Measurements from ENCODE around the gene GRM5.
"Not testable (repeated sequence)": the region's sequence is repeated elsewhere in the genome, so short reads cannot be mapped to it uniquely, and the experiment has no call there.

Gene GRM5

GRCh38 chr11:88972210-88972609 is 93.6 kb downstream of the GRM5 start:
- no peak for DNase-seq

- DNase-seq: not testable (repeated sequence)
Observed at GRCh38 chr11:88961621-88962020, 104.2 kb downstream of the GRM5 start.

- not testable (repeated sequence) for DNase-seq
Observed at GRCh38 chr11:88959857-88960256, 105.9 kb downstream of the GRM5 start.

DNA sequence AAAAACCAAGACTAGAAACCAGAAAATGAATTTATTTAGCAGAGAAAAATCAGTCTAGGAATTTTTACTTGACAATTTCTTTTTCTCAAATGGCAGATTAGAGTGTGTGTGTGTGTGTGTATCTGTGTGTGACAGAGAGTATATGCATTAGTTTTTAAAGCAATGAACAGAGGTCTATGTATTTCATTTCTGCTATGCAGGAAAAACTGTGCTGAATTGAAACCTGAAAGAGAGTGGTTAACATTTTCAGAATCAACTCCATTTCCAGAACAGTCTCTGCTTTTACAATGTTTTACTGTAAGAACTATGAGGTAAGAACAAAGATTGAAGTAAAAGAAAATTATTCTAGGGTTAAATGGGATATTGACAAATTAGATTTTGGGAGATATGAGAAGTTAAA is 114.8 kb downstream of the GRM5 start:
- DNase-seq: no peak

DNA sequence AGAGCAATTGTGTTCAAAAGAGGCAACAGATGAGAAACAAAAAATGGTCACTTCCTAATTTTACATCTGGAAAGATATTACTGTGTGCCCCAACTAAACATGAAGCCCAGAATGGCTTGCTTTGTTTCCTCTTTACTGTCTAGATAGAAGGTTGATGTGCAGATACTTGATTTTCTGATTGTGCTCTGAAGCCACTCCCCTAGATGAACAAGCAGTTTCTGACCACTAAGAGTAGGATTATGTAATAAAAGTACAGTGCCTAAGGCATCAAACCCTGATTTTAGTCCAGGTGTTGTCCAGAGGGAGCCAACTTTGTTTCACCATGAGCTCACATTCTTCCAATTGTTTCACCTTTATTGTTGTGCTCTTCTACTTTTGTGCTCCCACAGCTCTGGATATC is 116.9 kb downstream of the GRM5 start:
- not testable (repeated sequence) for DNase-seq

DNA sequence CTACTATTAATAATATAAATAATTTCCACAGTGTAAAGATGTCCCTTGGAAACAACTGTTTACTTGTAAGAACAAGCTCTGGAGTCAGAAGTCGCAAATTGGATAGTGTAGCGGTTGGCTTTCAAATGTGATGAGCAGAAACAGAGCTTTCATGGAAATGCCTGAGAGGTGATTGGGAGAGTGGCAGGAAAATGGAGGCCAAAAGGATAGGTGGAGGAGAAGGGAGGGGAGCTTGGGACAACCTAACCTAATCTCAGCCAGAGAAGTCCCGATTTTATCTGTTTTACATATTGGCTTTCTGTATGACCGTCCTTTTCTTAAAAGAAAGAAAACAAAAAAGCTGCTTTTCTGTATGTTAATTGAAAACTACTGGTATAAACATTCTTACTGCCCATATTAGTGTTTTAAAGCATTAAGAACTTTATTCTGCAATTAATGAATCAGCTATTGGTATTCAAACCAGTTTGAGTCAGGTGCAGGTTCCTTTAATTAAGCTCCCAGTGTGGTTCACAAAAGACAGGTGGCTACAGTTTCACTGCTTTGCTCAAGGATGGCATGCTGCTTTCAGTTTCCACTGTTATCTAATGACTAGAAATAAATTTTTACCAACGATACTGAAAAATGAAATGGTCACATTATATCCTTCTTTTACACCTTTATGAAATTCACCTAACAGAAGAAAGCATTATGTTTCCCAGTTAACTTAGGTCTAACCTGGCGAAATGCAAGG is 117.8 kb downstream of the GRM5 start:
- not testable (repeated sequence) for DNase-seq

- DNase-seq: not testable (repeated sequence)
Observed at GRCh38 chr11:88929665-88930064, 136.1 kb downstream of the GRM5 start.

- DNase-seq: not testable (repeated sequence)
Observed at GRCh38 chr11:88917065-88917464, 148.7 kb downstream of the GRM5 start.

- DNase-seq: no peak
Observed at GRCh38 chr11:88909500-88909899, 156.3 kb downstream of the GRM5 start.

DNA sequence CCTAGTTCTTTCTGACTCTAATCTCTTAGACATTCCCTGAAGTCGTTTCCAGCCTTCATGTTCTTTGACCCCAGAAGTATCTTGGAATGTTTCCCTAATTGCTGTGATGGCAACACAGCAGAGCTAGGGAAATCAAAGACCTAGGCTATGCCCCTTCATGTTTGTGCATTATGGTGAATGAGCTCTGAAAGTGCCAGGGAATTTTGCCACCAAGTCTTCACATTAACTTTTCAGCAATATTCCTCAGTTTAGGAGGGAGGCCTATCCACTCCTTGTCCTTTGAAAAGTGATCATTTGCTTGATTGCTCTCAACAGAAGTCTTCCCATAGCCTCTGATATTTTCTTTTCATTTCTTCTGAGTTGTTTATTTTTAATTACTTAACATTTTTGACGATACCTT is 164.3 kb downstream of the GRM5 start:
- DNase-seq: not testable (repeated sequence)

DNA sequence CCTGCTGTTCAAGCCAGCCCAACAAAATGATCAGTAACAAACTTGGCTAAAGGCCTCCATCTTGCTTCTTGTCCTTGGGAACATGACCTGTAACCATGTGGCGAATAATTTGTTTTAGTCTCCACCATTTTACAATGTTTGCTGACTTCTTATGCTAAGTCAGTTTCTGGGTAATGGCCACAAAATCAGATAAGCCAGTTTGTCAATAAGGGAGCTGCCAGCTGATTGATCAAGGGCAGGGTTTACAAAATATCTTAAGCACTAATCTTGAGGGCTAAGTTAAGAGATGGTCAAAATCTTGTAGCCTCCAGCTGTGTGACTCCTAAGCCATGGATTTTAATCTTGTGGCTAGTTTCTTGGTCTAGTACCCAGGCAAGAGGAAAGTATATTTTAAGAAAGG is 176.9 kb downstream of the GRM5 start:
- not testable (repeated sequence) for DNase-seq

- DNase-seq: no peak
Observed at GRCh38 chr11:88886796-88887195, 179.0 kb downstream of the GRM5 start.

GRCh38 chr11:88882800-88883199 is 183.0 kb downstream of the GRM5 start:
- not testable (repeated sequence) for DNase-seq

- DNase-seq: no peak
Observed at GRCh38 chr11:88861618-88862017, 204.2 kb downstream of the GRM5 start.

DNA sequence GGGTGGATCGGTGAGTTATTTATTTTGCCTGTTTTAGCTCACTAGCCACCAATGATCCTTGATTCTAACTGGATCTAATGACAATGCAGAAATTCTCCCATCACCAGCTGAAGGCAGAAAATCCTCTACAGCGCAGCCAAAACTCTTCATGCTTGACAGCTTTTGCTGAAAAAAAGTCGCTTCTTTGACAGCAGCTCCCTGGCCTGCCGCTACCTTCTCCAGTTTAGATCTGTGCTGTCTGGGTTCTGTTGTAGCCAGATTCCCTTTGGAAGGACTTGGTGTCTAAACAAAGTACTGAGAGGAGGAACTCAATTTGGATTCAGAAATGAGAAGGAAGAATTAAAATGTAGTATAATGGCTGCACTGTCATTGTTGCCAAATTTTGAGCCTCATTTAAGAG is 205.4 kb downstream of the GRM5 start:
- not testable (repeated sequence) for DNase-seq

DNA sequence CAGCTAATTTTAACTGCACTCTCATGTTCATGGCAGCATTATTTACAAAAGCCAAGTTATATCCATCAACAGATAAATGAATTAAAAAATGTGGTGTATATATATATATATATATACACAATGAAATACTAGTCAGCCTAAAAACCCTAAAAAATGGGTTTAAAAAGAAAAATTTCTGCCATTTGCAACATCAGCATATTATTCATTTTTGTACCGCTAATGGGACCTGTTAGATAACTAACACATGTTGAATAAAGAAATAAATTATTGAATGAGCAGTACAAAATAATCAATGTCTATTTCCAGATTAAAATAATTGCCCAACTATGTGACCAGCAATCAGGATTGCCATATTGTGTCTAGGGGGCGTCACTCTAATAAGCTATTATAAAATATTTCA is 211.8 kb downstream of the GRM5 start:
- DNase-seq: not testable (repeated sequence)

GRCh38 chr11:88851547-88851946 is 214.2 kb downstream of the GRM5 start:
- DNase-seq: not testable (repeated sequence)

DNA sequence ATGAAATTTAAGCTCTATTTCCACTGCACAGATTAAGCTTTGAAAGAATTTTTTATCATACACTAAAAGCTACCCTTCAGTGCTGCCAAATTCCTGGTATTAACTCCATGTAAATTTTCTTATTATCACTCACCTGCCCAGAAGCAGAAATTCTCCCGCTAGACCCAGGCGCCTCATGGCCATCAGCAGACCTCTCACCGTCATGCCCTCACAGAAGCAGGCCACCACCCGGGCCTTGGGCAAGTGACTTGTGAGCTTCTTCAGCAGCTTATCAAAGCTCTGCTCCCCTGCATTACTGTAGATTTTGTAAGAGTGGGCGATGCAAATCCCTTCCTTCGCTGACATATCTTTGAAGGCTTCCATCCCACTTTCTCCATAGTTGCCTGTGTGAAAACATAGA is 216.0 kb downstream of the GRM5 start:
- not testable (repeated sequence) for DNase-seq

GRCh38 chr11:88849368-88849767 is 216.4 kb downstream of the GRM5 start:
- DNase-seq: no peak

GRCh38 chr11:88846266-88846665 is 219.5 kb downstream of the GRM5 start:
- not testable (repeated sequence) for DNase-seq

- DNase-seq: not testable (repeated sequence)
Observed at GRCh38 chr11:88844941-88845340, 220.8 kb downstream of the GRM5 start.

GRCh38 chr11:88843766-88844426 is 221.9 kb downstream of the GRM5 start:
- DNase-seq: not testable (repeated sequence)

- not testable (repeated sequence) for DNase-seq
Observed at GRCh38 chr11:88838139-88838538, 227.6 kb downstream of the GRM5 start.

GRCh38 chr11:88835709-88836108 is 230.1 kb downstream of the GRM5 start:
- DNase-seq: not testable (repeated sequence)
